Keratinocyte (primary cell): ENCODE measurements around the gene ZFX. TPM values are rescaled to one million over a fixed set of nuclear protein-coding genes. Genes with fewer than 3 reads are reported as not detected.

Source experiments
- DNase-seq: peaks from one replicate; pipeline ENCODE4 v3.0.0-alpha.2; 2011; ENCODE audit warnings: low read depth, missing footprints, low spot score
- FAIRE-seq: peaks from 2 replicates; lab custom pipeline; 2011; peaks lifted over from hg19 to GRCh38; lab: Jason Lieb, UNC
- H2AFZ ChIP-seq: 2 replicates; pipeline ENCODE4 v1.6.0; 2012; ENCODE audit warnings: low read length, control low read depth, inconsistent platforms; ENCODE audit not compliant: control insufficient read depth
- H3K27ac ChIP-seq: 2 replicates; pipeline ENCODE4 v1.5.1; 2011; ENCODE audit warnings: low read length; ENCODE audit not compliant: control insufficient read depth, insufficient read depth
- H3K27me3 ChIP-seq: 3 replicates; pipeline ENCODE4 v1.6.0; 2011; ENCODE audit warnings: low read length; ENCODE audit not compliant: control insufficient read depth, insufficient read depth; ENCODE audit errors: extremely low read depth
- H3K36me3 ChIP-seq, 2 experiments: 2 replicates in 1 of 2; 3 replicates in 1 of 2; pipeline ENCODE4 v1.5.1; 2011; ENCODE audit warnings: low read length in 2 of 2, mild to moderate bottlenecking in 1 of 2; ENCODE audit not compliant: control insufficient read depth in 2 of 2, insufficient read depth in 2 of 2; ENCODE audit errors: extremely low read depth in 1 of 2
- H3K4me1 ChIP-seq: 3 replicates; pipeline ENCODE4 v1.5.1; 2011; ENCODE audit warnings: low read length; ENCODE audit not compliant: control insufficient read depth, insufficient read depth; ENCODE audit errors: extremely low read depth
- H3K4me2 ChIP-seq: 3 replicates; pipeline ENCODE4 v1.6.0; 2011; ENCODE audit warnings: low read depth, low read length; ENCODE audit not compliant: control insufficient read depth, insufficient read depth; ENCODE audit errors: extremely low read depth
- H3K4me3 ChIP-seq, 3 experiments: fragments of 200-600 bp in 1 of 3; sonication (generic) in 1 of 3; 2 replicates in 2 of 3; 3 replicates in 1 of 3; pipeline ENCODE4 v1.5.1; 2011 to 2016; ENCODE audit warnings: low read length in 3 of 3, mild to moderate bottlenecking in 3 of 3, control low read depth in 2 of 3, inconsistent platforms in 1 of 3, low read depth in 1 of 3, mixed read lengths in 1 of 3, mixed run types in 1 of 3, moderate library complexity in 1 of 3; ENCODE audit not compliant: control insufficient read depth in 2 of 3, insufficient read depth in 2 of 3; ENCODE audit errors: extremely low read depth in 1 of 3
- H3K79me2 ChIP-seq: 2 replicates; pipeline ENCODE4 v1.6.0; 2012; ENCODE audit warnings: low read length; ENCODE audit not compliant: control insufficient read depth, insufficient read depth
- H3K9ac ChIP-seq: 3 replicates; pipeline ENCODE4 v1.6.0; 2011; ENCODE audit warnings: low read length; ENCODE audit not compliant: control insufficient read depth, insufficient read depth; ENCODE audit errors: extremely low read depth
- H3K9me1 ChIP-seq: 3 replicates; pipeline ENCODE4 v1.6.0; 2011; ENCODE audit warnings: low read length; ENCODE audit not compliant: control insufficient read depth, insufficient read depth; ENCODE audit errors: extremely low read depth
- H3K9me3 ChIP-seq: 2 replicates; pipeline ENCODE4 v1.5.1; 2012; ENCODE audit warnings: low read depth, low read length; ENCODE audit not compliant: control insufficient read depth
- H4K20me1 ChIP-seq: 3 replicates; pipeline ENCODE4 v1.6.0; 2011; ENCODE audit warnings: low read length; ENCODE audit not compliant: control insufficient read depth, insufficient read depth; ENCODE audit errors: extremely low read depth
- EZH2 ChIP-seq: IDR thresholded peaks from one replicate; pipeline ENCODE4 v1.6.1; 2012; ENCODE audit warnings: inconsistent platforms, mild to moderate bottlenecking, low read length, moderate library complexity
- dilution Hi-C: fragments of 300-500 bp; cut with MboI; formaldehyde crosslinking; loops from one replicate; pipeline ENCODE4 v1.7.0; 2020; ENCODE audit warnings: low sequenced_read_pairs; ENCODE audit not compliant: extremely low pct_ligation_motif_present
- polyA plus RNA-seq, 5 experiments: library from polyadenylated mRNA; depleted of rRNA in 3 of 5; stranded (reverse) in 3 of 5; stranded (forward) in 1 of 5; unstranded in 1 of 5; fragments of >200 nt; gene quantifications; 1 replicate in 1 of 5; 2 replicates in 3 of 5; 3 replicates in 1 of 5; pipeline versions ENCODE4 v1.2.1 to v1.2.3, GENCODE V29; 2011 to 2012; ENCODE audit warnings: missing spikeins in 2 of 5, low read depth in 1 of 5, low replicate concordance in 1 of 5
- TF ChIP-seq, protein P1 (sequence below), 3 experiments: IDR thresholded peaks in 1 of 3; conservative IDR thresholded peaks in 1 of 3; optimal IDR thresholded peaks in 1 of 3; 2 replicates in 2 of 3; 3 replicates in 1 of 3; pipeline versions ENCODE3 to v1.5.1; 2011; ENCODE audit warnings: low read length in 3 of 3, mild to moderate bottlenecking in 3 of 3, moderate library complexity in 2 of 3, control low read depth in 1 of 3, inconsistent platforms in 1 of 3; ENCODE audit not compliant: insufficient read depth in 2 of 3; ENCODE audit errors: extremely low read depth in 1 of 3

Gene ZFX
- polyA plus RNA-seq, 1 donor (not counting 4 experiments of a cell fraction or from before 2014, with no cell fraction given) = 24.3 TPM

DNA sequence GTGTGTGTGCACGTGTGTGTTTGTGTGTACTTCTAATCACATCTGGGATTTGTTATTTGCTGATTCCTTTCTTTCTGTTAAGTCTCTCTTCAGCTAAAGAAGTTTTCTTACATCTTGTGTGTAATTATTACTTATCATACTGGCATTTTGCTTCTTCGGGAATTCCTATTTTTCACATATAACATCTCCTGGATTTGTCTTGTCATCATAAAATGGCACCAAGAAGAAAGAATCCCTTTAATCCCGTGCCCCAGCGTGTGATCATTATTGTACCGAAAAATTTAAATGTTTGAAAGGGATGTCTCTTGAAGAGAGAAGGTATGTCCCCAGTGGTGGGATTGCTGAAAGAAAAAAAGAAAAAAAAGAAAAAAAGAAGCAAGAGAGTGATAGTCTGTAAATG is 72.3 kb downstream of the ZFX start:
- dilution Hi-C loops = no loop called here

GRCh38 chrX:24225265-24225664 is 75.7 kb downstream of the ZFX start:
- Histone ChIP-seq H3K9me1 (no peaks in the 10 kb centered on the region), H3K9ac (no peak overlapping the region), H3K4me1 (no peaks in the 10 kb centered on the region), H3K27ac (no peak overlapping the region), H3K4me2 (no peak overlapping the region), H2AFZ (no peak overlapping the region), H3K27me3 (no peaks in the 10 kb centered on the region), H3K9me3 (no peaks in the 10 kb centered on the region), H3K79me2 (no peaks in the 10 kb centered on the region), H3K36me3 (no peaks in the 10 kb centered on the region), H3K4me3 (no peak overlapping the region), H4K20me1 (no peaks in the 10 kb centered on the region)
- TF ChIP-seq EZH2 = no peak
- TF ChIP-seq, protein P1, sequence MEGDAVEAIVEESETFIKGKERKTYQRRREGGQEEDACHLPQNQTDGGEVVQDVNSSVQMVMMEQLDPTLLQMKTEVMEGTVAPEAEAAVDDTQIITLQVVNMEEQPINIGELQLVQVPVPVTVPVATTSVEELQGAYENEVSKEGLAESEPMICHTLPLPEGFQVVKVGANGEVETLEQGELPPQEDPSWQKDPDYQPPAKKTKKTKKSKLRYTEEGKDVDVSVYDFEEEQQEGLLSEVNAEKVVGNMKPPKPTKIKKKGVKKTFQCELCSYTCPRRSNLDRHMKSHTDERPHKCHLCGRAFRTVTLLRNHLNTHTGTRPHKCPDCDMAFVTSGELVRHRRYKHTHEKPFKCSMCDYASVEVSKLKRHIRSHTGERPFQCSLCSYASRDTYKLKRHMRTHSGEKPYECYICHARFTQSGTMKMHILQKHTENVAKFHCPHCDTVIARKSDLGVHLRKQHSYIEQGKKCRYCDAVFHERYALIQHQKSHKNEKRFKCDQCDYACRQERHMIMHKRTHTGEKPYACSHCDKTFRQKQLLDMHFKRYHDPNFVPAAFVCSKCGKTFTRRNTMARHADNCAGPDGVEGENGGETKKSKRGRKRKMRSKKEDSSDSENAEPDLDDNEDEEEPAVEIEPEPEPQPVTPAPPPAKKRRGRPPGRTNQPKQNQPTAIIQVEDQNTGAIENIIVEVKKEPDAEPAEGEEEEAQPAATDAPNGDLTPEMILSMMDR (optimal IDR thresholded peaks at IDR 0.05 in 1 of 3, IDR thresholded peaks at IDR 0.05 in 1 of 3, conservative IDR thresholded peaks at IDR 0.05 in 1 of 3; ENCODE audit: extremely low read depth in 1 of 3, insufficient read depth in 2 of 3, low read length in 3 of 3) = no peak
- FAIRE-seq (no peak), DNase-seq (no peak)
- dilution Hi-C loops = no loop called here

More for the DNA sequence above, 72.3 kb downstream of the ZFX start:
- DNase-seq = no peak
- no peaks in the 10 kb centered on the region for H3K9me1 ChIP-seq
- no peaks in the 10 kb centered on the region for H3K27me3 ChIP-seq
- H3K4me3 ChIP-seq = no peak overlapping the region
- H3K9me3 ChIP-seq = no peaks in the 10 kb centered on the region
- no peak overlapping the region for H3K27ac ChIP-seq
- TF ChIP-seq, protein P1 (optimal IDR thresholded peaks at IDR 0.05 in 1 of 3, IDR thresholded peaks at IDR 0.05 in 1 of 3, conservative IDR thresholded peaks at IDR 0.05 in 1 of 3; ENCODE audit: extremely low read depth in 1 of 3, insufficient read depth in 2 of 3, low read length in 3 of 3) = no peak
- TF ChIP-seq EZH2 = no peak
- peaks cover 0 to 2% of the 10 kb centered on the region in 2 experiments for H3K36me3 ChIP-seq
- no peak overlapping the region for H2AFZ ChIP-seq
- no peak overlapping the region for H3K9ac ChIP-seq
- no peak for FAIRE-seq
- H3K79me2 ChIP-seq = no peaks in the 10 kb centered on the region
- H3K4me1 ChIP-seq = no peaks in the 10 kb centered on the region
- H4K20me1 ChIP-seq = no peaks in the 10 kb centered on the region
- H3K4me2 ChIP-seq = no peak overlapping the region
